OCI-LY1 (cell line): Measurements from ENCODE around the gene SHISAL2A.

Experiments
- H2AFZ ChIP-seq: fragments of 200-600 bp; sonication (generic), shearing (Covaris generic); 2 replicates; pipeline ENCODE4 v1.6.0; 2014; ENCODE audit warnings: antibody characterized with exemption, mild to moderate bottlenecking, low read length
- H3F3A ChIP-seq: fragments of 200-600 bp; sonication (generic), shearing (Covaris generic); 2 replicates; pipeline ENCODE4 v1.6.0; 2014; ENCODE audit warnings: mild to moderate bottlenecking, antibody characterized with exemption, low read length, moderate library complexity; ENCODE audit not compliant: insufficient read depth
- H3K27ac ChIP-seq: fragments of 200-600 bp; sonication (generic); 2 replicates; pipeline ENCODE4 v1.5.1; 2014; ENCODE audit warnings: low read length, mixed run types, mild to moderate bottlenecking, low read depth; ENCODE audit not compliant: poor library complexity, severe bottlenecking
- H3K27me3 ChIP-seq: fragments of 200-600 bp; sonication (generic); 2 replicates; pipeline ENCODE4 v1.6.0; 2014; ENCODE audit warnings: antibody characterized with exemption, mild to moderate bottlenecking, low read length, moderate library complexity; ENCODE audit not compliant: insufficient read depth
- H3K36me3 ChIP-seq: fragments of 200-600 bp; sonication (generic); 2 replicates; pipeline ENCODE4 v1.6.1; 2014; ENCODE audit warnings: mild to moderate bottlenecking, antibody characterized with exemption, low read length, moderate library complexity, mixed read lengths; ENCODE audit not compliant: insufficient read depth
- H3K4me1 ChIP-seq: fragments of 200-600 bp; sonication (generic); 2 replicates; pipeline ENCODE4 v1.5.1; 2014; ENCODE audit warnings: mild to moderate bottlenecking, low read length, moderate library complexity; ENCODE audit not compliant: insufficient read depth, severe bottlenecking
- H3K4me2 ChIP-seq: fragments of 200-600 bp; sonication (generic), shearing (Covaris generic); 2 replicates; pipeline ENCODE4 v1.6.1; 2014; ENCODE audit warnings: low read length
- H3K4me3 ChIP-seq: fragments of 200-600 bp; sonication (generic); 2 replicates; pipeline ENCODE4 v1.5.1; 2014; ENCODE audit warnings: low read length, low read depth, mild to moderate bottlenecking, mixed read lengths; ENCODE audit not compliant: poor library complexity, severe bottlenecking
- H3K79me2 ChIP-seq: fragments of 200-600 bp; shearing (Covaris generic); 2 replicates; pipeline ENCODE4 v1.6.1; 2016; ENCODE audit warnings: mixed run types, low read length, mixed read lengths; ENCODE audit not compliant: insufficient read depth
- H3K9ac ChIP-seq: fragments of 200-600 bp; sonication (generic), shearing (Covaris generic); 2 replicates; pipeline ENCODE4 v1.6.1; 2014; ENCODE audit warnings: mild to moderate bottlenecking, low read length, mixed read lengths
- H3K9me2 ChIP-seq: fragments of 200-600 bp; sonication (generic), shearing (Covaris generic); 2 replicates; pipeline ENCODE4 v1.6.1; 2014; ENCODE audit warnings: low read depth, mild to moderate bottlenecking, low read length, mixed read lengths
- H3K9me3 ChIP-seq: fragments of 200-600 bp; shearing (Covaris generic); 2 replicates; pipeline ENCODE4 v1.6.1; 2014; ENCODE audit warnings: low read length, mixed read lengths
- H4K20me1 ChIP-seq: fragments of 200-600 bp; sonication (generic), shearing (Covaris generic); 2 replicates; pipeline ENCODE4 v1.6.0; 2016; ENCODE audit warnings: mild to moderate bottlenecking, low read length; ENCODE audit not compliant: insufficient read depth
- CTCF ChIP-seq: fragments of 200-600 bp; sonication (generic), shearing (Covaris generic); IDR thresholded peaks from 2 replicates; pipeline ENCODE4 v1.5.1; 2017; ENCODE audit warnings: mild to moderate bottlenecking, antibody characterized with exemption, low read length, moderate library complexity, mixed read lengths
- EZH2 ChIP-seq: fragments of 200-600 bp; sonication (generic), shearing (Covaris generic); IDR thresholded peaks from 2 replicates; pipeline ENCODE4 v1.8.0; 2017; ENCODE audit warnings: borderline replicate concordance, mixed run types, mild to moderate bottlenecking, antibody characterized with exemption, low read length, moderate library complexity, mixed read lengths

SHISAL2A gene

DNA sequence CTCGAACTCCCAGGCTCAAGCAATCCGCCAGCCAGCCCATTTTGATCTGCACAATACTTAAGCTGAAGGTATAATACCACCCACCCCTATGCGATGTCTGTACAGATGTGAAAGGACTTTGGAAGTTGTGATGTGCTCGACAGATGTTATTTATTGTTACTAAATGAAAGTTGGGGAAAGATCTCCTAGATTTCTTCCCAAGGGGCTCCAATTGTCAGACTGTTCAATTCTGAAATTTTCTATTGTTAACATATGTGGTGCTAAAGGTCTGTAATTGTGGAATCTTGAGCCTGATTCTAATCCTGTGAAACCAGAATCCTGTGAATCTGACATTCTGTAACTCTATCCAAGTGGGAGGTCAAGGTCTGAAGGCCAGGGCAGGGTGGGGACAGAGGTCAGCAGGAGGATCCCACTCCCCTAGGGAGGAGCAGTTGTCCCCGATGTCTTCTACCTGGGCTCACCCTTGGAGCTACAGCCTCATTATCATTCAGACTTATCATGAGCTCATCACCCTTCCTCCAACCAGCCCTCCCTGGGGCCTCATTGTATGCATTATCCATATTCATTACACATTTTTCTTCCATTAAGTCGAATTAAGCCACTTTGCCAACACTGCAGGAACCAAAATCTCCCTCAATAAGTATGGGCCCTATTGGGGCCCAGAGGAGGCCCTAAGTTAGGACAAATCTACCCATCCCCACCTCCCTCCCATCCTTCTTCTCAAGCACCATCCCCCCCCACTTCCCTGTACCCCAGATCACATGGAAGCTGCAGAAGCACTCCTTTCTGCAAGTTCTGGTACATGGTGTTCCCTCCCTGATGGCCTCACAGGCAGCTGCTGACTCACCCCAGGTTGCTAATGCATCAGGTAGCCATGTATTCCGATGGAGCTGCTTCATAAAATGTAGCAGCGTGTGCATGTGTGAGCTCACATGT is 32.3 kb downstream of the SHISAL2A start:
- TF ChIP-seq CTCF (no peak), EZH2 (no peak)
- H3K9me3 ChIP-seq, result no peaks in the 10 kb centered on the region
- H3K4me3 ChIP-seq, result no peak overlapping the region
- H3K27ac ChIP-seq, result no peak overlapping the region
- peaks cover 7% of the 10 kb centered on the region; the same call in 1 of the 2 replicates for H3K36me3 ChIP-seq
- H3K9ac ChIP-seq, result no peak overlapping the region
- H3K4me2 ChIP-seq, result no peak overlapping the region
- no peak overlapping the region for H2AFZ ChIP-seq
- H3K4me1 ChIP-seq, result no peaks in the 10 kb centered on the region
- no peaks in the 10 kb centered on the region for H3F3A ChIP-seq
- no peaks in the 10 kb centered on the region for H3K27me3 ChIP-seq
- H3K79me2 ChIP-seq, result no peaks in the 10 kb centered on the region
- no peaks in the 10 kb centered on the region for H3K9me2 ChIP-seq
- H4K20me1 ChIP-seq, result no peaks in the 10 kb centered on the region

GRCh38 chr1:52667290-52667689 is 34.3 kb downstream of the SHISAL2A start:
- Histone ChIP-seq H3K36me3 (no peaks in the 10 kb centered on the region), H3K9ac (no peak overlapping the region), H4K20me1 (no peaks in the 10 kb centered on the region), H3K4me3 (no peak overlapping the region), H2AFZ (no peak overlapping the region), H3K79me2 (no peaks in the 10 kb centered on the region), H3K4me1 (no peaks in the 10 kb centered on the region), H3K9me3 (no peaks in the 10 kb centered on the region), H3K4me2 (no peak overlapping the region), H3K27me3 (no peaks in the 10 kb centered on the region), H3K27ac (no peak overlapping the region), H3F3A (no peaks in the 10 kb centered on the region), H3K9me2 (no peaks in the 10 kb centered on the region)
- no peak for TF ChIP-seq CTCF
- no peak for TF ChIP-seq EZH2

DNA sequence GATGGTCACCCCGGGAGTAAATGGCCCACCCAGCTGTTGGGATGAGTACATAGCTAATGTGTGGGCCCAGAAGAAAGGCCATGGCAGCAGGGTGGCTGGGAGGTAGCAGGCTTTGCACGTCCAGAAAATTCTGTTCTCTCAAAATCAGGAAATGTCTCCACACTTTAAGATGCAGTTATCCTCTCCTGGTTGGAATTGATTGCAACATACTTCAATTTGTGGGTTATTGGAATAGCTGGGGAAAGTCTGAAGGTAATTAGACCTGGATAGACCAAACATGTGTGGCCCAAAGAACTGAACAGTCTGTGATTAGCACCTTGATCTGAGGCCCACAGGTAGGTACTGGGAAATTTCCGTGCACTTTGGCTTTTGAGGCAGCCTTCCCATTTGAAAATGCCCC is 35.0 kb downstream of the SHISAL2A start:
- Histone ChIP-seq H3K4me2 (no peak overlapping the region), H2AFZ (no peak overlapping the region), H3K9me2 (no peaks in the 10 kb centered on the region), H4K20me1 (no peaks in the 10 kb centered on the region), H3K27me3 (no peaks in the 10 kb centered on the region), H3F3A (no peaks in the 10 kb centered on the region), H3K9ac (no peak overlapping the region), H3K4me1 (no peaks in the 10 kb centered on the region), H3K9me3 (no peaks in the 10 kb centered on the region), H3K27ac (no peak overlapping the region), H3K36me3 (no peaks in the 10 kb centered on the region), H3K4me3 (no peak overlapping the region), H3K79me2 (no peaks in the 10 kb centered on the region)
- no peak for TF ChIP-seq EZH2
- no peak for TF ChIP-seq CTCF
